GM18505 (cell line): Measurements from ENCODE around the gene LYSMD2.

ENCODE experiments used
- ATAC-seq: cut with Tn5 transposase; IDR thresholded peaks from one replicate; pipeline ENCODE4 v1.9.1; 2021; ENCODE audit not compliant: unreplicated experiment
- POLR2A ChIP-seq: IDR thresholded peaks from 4 replicates; pipeline ENCODE4 v1.6.1; 2011; ENCODE audit warnings: borderline replicate concordance; ENCODE audit not compliant: insufficient read depth, insufficient read length; ENCODE audit errors: extremely low read depth

The LYSMD2 gene

DNA sequence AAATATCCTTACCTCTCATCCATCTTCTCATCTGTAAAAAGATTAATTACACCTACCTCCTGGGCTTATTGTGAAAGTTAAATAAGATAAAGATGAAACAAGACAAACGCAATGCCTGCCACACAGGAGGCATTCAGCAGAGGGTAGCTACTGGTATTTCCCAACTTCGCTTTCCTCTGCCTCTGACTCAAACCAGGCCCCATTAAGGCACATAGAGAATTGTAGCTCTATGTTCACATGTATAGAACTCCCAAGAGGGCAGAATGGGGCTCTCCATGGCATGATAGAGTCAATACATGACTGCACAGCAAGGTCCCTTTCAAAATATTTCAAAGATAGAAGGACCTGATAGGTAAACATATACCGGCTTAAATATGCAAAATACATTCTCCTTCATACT is 1.4 kb downstream of the LYSMD2 start:
- peak; percentile 38 for TF ChIP-seq POLR2A

DNA sequence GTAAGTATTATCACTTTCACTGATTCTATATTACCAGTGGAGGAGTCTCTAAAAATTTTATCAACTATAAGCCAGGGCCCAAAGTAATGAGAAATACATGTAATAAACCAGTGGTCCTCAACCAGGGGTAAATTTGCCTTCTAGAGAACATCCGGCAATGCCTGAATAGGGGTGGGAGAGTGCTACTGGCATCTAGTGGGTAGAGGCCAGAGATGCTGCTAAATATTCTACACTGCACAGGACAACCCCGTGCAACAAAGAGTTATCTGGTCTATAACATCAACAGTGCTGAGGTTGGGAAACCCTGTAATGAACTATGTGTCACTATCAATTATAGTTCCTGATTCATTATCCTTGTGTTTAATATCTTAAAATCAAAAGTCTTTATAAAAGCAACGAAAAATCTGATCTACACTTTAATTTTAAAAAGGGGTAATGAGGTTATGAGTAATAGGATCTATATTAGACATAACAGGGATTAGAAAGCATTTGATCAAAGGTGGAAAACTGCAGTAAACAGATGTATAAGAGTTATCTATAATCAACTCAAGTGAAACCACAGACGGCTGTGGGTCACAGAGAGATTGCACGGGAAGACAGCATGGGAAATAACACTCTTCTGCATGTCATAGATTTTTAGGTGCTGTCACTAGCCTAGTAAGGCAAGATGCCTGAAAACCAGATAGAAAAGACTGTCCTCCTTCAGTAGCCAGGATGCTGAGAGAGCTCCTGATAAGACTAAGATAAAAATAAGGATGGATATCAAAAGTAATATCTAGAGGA is 2.0 kb downstream of the LYSMD2 start:
- ATAC-seq, result no peak
- no peak for TF ChIP-seq POLR2A

More for the DNA sequence above, 1.4 kb downstream of the LYSMD2 start:
- ATAC-seq, result no peak

DNA sequence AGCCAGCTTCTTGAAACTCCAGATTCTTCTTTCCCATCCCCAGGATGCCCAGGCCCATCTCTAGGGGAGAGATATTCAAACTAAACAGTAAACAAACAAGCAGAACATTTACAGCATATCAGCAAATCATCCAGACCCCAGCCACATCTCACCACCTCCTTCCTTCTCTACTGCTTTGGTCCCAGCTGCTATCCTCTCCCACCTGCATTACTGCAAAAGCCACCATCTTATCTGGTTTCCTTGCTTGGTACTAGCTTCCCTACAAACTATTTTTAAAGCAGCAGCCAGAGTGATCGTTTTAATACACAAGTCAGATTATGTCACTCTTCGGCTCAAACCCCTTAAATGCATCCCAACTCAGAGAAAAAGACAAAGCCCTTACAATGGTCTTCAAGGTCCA is 4.8 kb downstream of the LYSMD2 start:
- ATAC-seq, result no peak
- TF ChIP-seq POLR2A, result no peak

DNA sequence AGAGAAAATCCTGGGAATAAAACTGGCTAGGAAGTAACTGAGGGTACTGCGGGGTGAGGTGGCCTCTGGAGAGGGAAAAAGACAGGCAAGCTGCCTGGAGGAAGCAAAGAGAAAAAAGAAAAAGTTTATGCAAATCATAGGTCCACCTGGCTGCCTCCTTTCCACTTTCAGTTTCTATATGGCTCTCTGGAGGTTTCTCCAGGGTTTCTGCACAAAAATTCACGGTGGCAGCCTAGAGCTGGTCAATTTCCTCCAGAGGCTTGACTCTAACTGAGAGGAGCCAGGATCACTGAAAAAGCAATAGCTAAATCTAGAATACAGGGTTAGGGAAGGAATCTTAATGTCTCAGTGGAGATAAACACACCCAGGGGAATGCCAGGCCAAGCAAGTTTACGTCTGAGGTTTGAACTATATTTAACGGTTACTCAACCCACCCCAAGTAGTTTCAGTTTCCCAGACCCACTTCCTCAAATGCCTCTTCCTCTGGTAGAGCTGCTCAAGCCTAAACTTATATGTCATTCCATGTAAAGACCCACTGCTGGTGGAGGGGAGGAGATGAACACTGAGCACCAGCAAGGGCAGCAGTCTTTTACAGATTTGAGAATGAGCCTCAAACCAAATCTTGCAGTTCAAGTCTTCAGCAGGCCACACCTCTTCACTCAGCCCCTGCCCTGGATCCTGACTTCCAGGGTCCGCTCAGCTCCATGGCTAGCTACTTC is 5.7 kb downstream of the LYSMD2 start:
- TF ChIP-seq POLR2A, result peak; percentile 63
- peak; percentile 50 for ATAC-seq

DNA sequence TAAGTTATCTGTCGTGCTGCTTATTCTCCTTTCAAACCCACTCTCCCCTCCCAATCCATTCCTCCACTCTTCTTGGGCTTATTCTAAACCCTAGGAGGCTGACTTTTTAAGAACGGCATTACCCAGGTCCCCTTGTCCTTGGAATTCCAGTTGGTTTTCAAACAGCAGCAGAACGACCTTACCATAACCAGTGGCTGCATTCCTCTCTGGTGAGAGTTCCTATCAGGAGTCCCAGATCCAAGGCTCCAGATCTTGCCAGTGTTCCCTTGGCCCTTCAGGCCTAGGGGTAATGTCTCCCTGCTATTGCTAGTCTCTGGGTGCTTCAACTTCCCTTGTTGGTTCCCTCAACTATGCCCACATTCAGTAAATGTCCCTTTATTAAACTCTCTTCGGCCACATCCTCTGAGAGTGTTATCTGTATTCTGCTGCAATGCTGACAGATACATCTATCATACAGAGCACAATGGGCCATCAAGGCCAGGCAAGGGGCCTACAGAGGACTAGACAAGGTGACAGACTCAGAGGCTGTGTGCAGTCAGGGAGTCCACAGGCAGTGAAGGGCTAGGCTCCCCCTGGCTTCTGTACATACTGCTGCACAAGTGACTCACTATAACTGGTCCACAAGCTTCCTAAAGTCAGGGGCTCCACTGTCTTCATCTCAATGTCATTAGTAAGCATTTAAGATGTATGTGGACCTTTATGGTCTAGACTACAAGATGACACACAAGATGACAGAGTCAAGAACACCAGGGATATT is 10.1 kb downstream of the LYSMD2 start:
- no peak for ATAC-seq
- TF ChIP-seq POLR2A, result no peak

DNA sequence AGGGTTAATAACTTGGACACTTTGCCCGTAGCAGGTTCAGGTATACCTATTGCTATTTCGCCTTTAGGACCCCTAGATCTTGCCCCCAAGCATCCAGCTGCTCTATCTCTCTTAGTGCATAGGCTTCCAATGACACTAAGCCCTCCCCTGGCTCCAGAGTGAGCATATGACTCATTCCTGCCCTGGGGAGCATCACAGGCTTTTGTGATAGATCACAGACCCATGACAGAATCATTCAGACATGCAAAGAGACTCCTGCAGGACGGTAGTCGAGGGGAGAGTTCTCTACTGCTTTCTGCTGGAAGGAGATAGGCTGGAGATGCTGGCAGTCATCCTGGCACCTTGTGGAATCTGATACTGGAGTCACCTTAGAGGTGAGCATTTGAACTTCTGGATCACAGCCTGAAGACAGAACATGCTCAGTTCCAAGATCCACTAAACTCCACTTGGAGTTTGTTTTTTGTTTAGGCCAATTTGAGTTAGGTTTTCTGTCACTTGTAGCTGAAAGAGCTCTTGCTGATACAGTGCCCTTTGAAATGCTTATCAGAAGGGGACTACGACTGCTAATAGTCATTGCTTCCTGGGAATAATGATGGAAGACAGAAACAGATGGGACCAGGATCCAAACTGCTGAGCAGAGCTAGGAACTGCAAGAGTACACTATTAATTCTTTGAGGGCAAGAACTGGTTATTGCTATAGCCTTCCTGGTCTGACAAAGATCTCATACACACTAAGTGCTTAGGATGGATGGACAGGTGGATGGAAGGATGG is 11.0 kb downstream of the LYSMD2 start:
- ATAC-seq, result peak; percentile 76
- peak; percentile 36 for TF ChIP-seq POLR2A

DNA sequence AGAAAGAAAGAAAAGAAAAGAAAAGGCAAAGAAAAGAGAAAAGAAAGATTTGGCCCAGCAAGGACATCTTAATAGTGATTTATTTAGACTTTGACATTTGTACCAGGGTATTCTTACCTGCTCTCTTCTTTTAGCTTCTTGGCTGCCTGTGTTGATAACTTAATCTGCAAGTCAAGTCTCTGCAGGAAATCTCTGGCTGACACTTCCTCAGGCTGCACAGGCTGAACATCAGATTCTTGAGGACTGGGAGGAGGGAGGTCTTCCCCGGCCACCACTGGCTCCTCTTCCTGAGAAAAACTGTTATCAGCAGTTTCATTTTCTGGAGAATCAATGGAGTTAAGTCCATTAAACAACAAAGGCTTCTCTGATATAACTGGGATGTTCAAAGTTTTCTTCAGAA is 12.8 kb downstream of the LYSMD2 start:
- ATAC-seq, result no peak
- TF ChIP-seq POLR2A, result no peak

DNA sequence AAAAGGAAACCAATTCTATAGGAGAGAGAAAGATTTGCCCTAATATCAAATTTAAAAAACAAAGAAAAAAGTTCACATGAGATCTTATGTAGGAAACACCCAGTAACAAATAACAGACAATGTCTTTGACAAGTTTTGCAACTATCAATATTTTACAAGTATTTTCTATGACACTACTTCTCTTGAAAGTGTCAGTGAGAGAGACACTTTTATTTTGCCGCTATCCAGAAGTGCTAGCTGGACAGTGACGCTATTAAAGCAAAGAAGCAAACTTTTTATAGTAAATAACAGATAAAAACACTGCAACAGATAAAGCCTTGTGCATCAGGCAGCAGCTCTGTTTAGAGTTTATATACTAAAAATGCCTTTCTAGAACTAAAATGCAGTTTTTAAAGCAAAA is 13.3 kb downstream of the LYSMD2 start:
- ATAC-seq, result no peak
- TF ChIP-seq POLR2A, result no peak

DNA sequence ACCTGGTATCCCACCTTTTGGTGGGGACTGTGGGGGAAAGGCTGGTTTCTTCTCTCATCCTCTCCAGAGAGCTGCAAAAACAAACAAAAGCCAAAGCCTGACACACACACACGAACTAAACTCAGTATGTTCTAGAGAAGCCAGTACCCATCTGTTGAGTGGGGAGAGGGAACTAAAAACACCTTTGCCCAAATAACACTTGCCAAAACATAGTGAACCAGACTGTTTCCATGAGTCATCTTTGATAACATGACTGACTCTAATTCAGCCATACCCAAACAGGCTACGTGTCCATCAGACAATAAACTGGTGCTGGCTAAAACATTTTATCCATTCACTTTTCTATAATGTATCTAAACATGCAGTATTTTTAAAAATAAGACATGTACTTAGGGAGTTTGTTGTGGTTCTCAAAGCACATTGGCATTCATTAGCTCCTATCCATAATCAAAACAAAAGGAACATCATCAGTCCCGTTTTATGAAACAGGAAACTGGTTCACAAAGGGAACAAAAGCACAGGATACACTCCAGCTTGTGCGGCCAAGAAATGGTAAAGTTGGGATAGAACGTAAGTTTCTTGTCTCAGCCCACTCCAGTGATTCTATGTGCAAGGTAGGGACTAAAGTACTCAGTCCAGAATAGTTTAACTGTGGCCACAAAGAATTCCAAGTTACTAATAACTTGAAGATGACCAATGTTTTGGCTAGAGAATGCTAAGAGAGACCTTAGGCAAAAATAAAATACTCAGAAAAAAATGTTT is 16.1 kb downstream of the LYSMD2 start:
- no peak for ATAC-seq
- no peak for TF ChIP-seq POLR2A

DNA sequence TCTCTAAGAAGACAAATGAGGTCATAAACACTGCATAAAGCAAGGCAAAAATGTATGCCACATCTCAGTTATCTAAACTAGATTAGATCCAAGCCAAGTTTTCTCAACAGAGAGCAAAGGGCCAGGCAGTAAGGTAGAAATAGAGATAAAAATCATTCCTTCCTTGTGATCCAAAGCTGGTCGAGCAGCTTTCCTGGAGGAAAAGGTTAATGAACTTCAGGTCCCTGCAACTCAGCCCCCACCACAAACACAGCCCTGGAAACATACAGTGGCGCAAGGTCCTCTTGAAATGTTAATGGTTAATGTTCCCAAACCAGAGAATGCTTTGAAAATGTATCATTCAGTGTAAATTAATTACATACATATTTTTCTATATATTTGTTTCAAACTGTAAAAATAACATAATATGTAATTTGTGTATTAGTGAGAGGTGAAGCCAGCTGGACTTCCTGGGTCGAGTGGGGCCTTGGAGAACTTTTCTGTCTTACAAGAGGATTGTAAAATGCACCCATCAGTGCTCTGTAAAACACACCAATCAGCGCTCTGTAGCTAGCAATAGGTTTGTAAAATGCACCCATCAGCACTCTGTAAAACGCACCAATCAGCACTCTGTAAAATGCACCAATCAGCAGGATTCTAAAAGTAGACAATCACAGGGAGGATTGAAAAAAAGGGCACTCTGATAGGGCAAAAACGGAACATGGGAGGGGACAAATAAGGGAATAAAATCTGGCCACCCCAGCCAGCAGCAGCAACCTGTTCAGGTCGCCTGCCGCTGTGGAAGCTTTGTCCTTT is 17.1 kb downstream of the LYSMD2 start:
- ATAC-seq, result no peak
- TF ChIP-seq POLR2A, result no peak

DNA sequence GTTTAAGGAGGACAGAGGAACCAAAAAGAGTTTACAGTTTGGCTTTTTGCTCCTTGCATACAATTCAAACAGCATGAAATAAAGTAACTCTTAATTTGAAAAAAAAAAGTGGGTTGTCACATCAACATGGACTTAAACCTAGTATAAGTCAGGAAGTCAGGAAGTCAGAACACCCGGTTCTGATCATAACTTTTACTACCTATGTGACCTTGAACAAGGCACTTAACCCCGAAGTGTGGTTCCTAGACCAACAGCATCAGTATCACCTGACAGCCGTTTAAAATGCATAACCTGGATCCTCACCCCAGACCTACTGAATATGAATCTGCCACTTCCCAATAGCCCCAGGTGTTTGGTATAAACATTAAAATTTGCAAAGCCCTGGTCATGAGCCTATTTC is 18.7 kb downstream of the LYSMD2 start:
- no peak for TF ChIP-seq POLR2A
- no peak for ATAC-seq
